ENCODE results near the gene B4GALNT3.

Gene B4GALNT3

GRCh38 chr12:570921-571794, 111.4 kb downstream of the B4GALNT3 start:
- no peak overlapping the region for H3K4me3 ChIP-seq (ENCODE audit: low read depth, low read length)
- no peak for TF ChIP-seq CTCF (IDR thresholded peaks at IDR 0.05; ENCODE audit: insufficient read depth, low read depth, low read length, missing control alignments)
- DNase-seq (ENCODE audit: low read depth), result no peak

GRCh38 chr12:571795-572531, 112.2 kb downstream of the B4GALNT3 start:
- TF ChIP-seq CTCF (IDR thresholded peaks at IDR 0.05; ENCODE audit: insufficient read depth, low read depth, low read length, missing control alignments), result no peak
- H3K4me3 ChIP-seq (ENCODE audit: low read depth, low read length), result no peak overlapping the region
- no peak for DNase-seq (ENCODE audit: low read depth)

GRCh38 chr12:572532-572899, 112.8 kb downstream of the B4GALNT3 start:
- no peak overlapping the region for H3K4me3 ChIP-seq (ENCODE audit: low read depth, low read length)
- DNase-seq (ENCODE audit: low read depth), result no peak
- TF ChIP-seq CTCF (IDR thresholded peaks at IDR 0.05; ENCODE audit: insufficient read depth, low read depth, low read length, missing control alignments), result no peak

GRCh38 chr12:573232-573631, 113.5 kb downstream of the B4GALNT3 start:
- TF ChIP-seq CTCF (IDR thresholded peaks at IDR 0.05; ENCODE audit: insufficient read depth, low read depth, low read length, missing control alignments), result no peak
- no peak overlapping the region for H3K4me3 ChIP-seq (ENCODE audit: low read depth, low read length)
- DNase-seq (ENCODE audit: low read depth), result no peak

- DNase-seq (ENCODE audit: low read depth), result no peak
- H3K4me3 ChIP-seq (ENCODE audit: low read depth, low read length), result no peak overlapping the region
- no peak for TF ChIP-seq CTCF (IDR thresholded peaks at IDR 0.05; ENCODE audit: insufficient read depth, low read depth, low read length, missing control alignments)
Observed at GRCh38 chr12:574475-575128, 114.9 kb downstream of the B4GALNT3 start.

- DNase-seq (ENCODE audit: low read depth), result no peak
- TF ChIP-seq CTCF (IDR thresholded peaks at IDR 0.05; ENCODE audit: insufficient read depth, low read depth, low read length, missing control alignments), result no peak
- H3K4me3 ChIP-seq (ENCODE audit: low read depth, low read length), result no peak overlapping the region
Observed at GRCh38 chr12:575129-575502, 115.4 kb downstream of the B4GALNT3 start.
